HCT116 (cell line): ENCODE data around the gene P2RX7. TPM values are rescaled to one million over a fixed set of nuclear protein-coding genes. Genes with fewer than 3 reads are reported as not detected.

Experiments used
- ATAC-seq: fragments of 200-7000 bp; cut with Tn5 transposase; 2 replicates; pipeline ENCODE4 v1.9.1; 2020; ENCODE audit warnings: mild to moderate bottlenecking, moderate library complexity
- BruUV-seq: library from RNA; stranded (reverse); fragments of 400-500 nt; replicated peaks from 2 replicates; lab custom pipeline; 2021; lab: Mats Ljungman, UMichigan
- CTCF ChIA-PET: fragments of 300-600 bp; sonication (Branson Sonifier 250); formaldehyde crosslinking; loops from one replicate; lab custom pipeline; 2021; ENCODE audit warnings: antibody characterized with exemption; lab: Charles Lee
- POLR2A ChIA-PET: fragments of 300-600, 350-600 bp; sonication (Branson Sonifier 250); formaldehyde crosslinking; loops from one replicate; lab custom pipeline; 2021; ENCODE audit warnings: antibody characterized with exemption; lab: Charles Lee
- RAD21 ChIA-PET, 2 experiments: fragments of 300-600 bp; sonication (Branson Sonifier 250); formaldehyde crosslinking; loops; one replicate each; lab custom pipeline; 2023; ENCODE audit warnings: low total read pairs in 2 of 2; ENCODE audit not compliant: uncharacterized antibody in 2 of 2, unreplicated experiment in 2 of 2, low non-redundant PET in 1 of 2; lab: Charles Lee
- DNase-seq: peaks from one replicate; pipeline ENCODE4 v3.0.0-alpha.2; 2010; ENCODE audit warnings: low read depth, low spot score
- H2AFZ ChIP-seq: fragments of 200-600 bp; shearing (Covaris generic), sonication (generic); 2 replicates; pipeline ENCODE4 v1.6.1; 2017; ENCODE audit warnings: low read depth, mixed run types, mixed read lengths, antibody characterized with exemption, low read length; ENCODE audit not compliant: poor library complexity, severe bottlenecking
- H3K27ac ChIP-seq: 2 replicates; pipeline ENCODE4 v1.5.1; 2012; ENCODE audit warnings: low read depth, low read length
- H3K27me3 ChIP-seq: fragments of 200-600 bp; sonication (generic); 2 replicates; pipeline ENCODE4 v1.6.1; 2016; ENCODE audit warnings: mixed run types, low read length, mixed read lengths; ENCODE audit not compliant: insufficient read depth
- H3K36me3 ChIP-seq, 2 experiments: fragments of 200-500 bp in 1 of 2; fragments of 200-600 bp in 1 of 2; sonication (Bioruptor generic) in 1 of 2; sonication (generic) in 1 of 2; 2 replicates each; pipeline versions ENCODE4 v1.5.1 to v1.6.1; 2014 to 2016; ENCODE audit warnings: low read length in 2 of 2, inconsistent platforms in 1 of 2, mixed read lengths in 1 of 2, mixed run types in 1 of 2; ENCODE audit not compliant: insufficient read depth in 2 of 2, control insufficient read depth in 1 of 2
- H3K4me1 ChIP-seq, 2 experiments: fragments of 200-600 bp in 1 of 2; sonication (generic) in 1 of 2; 2 replicates each; pipeline versions ENCODE4 v1.5.1 to v1.6.1; 2012 to 2017; ENCODE audit warnings: low read length in 2 of 2, inconsistent platforms in 1 of 2, mild to moderate bottlenecking in 1 of 2, mixed read lengths in 1 of 2, mixed run types in 1 of 2, moderate library complexity in 1 of 2; ENCODE audit not compliant: insufficient read depth in 2 of 2, control insufficient read depth in 1 of 2
- H3K4me2 ChIP-seq: fragments of 200-600 bp; sonication (generic); 2 replicates; pipeline ENCODE4 v1.6.1; 2017; ENCODE audit warnings: mixed run types, low read length, mixed read lengths
- H3K4me3 ChIP-seq, 2 experiments: fragments of 200-600 bp in 1 of 2; sonication (generic) in 1 of 2; replicated peaks in 1 of 2; 2 replicates each; pipeline ENCODE4 v1.5.1; 2011 to 2016; ENCODE audit warnings: low read length in 2 of 2, control low read depth in 1 of 2, low read depth in 1 of 2, mild to moderate bottlenecking in 1 of 2, mixed read lengths in 1 of 2, mixed run types in 1 of 2
- H3K79me2 ChIP-seq: fragments of 200-600 bp; sonication (generic); 2 replicates; pipeline ENCODE4 v1.6.1; 2017; ENCODE audit warnings: mild to moderate bottlenecking, mixed run types, low read length, moderate library complexity, mixed read lengths; ENCODE audit not compliant: insufficient read depth
- H3K9ac ChIP-seq: fragments of 200-600 bp; sonication (generic); 2 replicates; pipeline ENCODE4 v1.6.1; 2016; ENCODE audit warnings: low read length, mixed read lengths
- H3K9me2 ChIP-seq: fragments of 200-600 bp; sonication (generic), shearing (Covaris generic); 2 replicates; pipeline ENCODE4 v1.6.1; 2017; ENCODE audit warnings: mixed run types, mild to moderate bottlenecking, moderate library complexity; ENCODE audit not compliant: insufficient read depth
- H3K9me3 ChIP-seq, 2 experiments: fragments of 200-500 bp in 1 of 2; fragments of 200-600 bp in 1 of 2; sonication (Bioruptor generic) in 1 of 2; sonication (generic) in 1 of 2; 2 replicates each; pipeline ENCODE4 v1.6.1; 2014 to 2017; ENCODE audit warnings: low read length in 2 of 2, mixed read lengths in 2 of 2, inconsistent platforms in 1 of 2, low read depth in 1 of 2, mild to moderate bottlenecking in 1 of 2, mixed run types in 1 of 2, moderate library complexity in 1 of 2; ENCODE audit not compliant: control insufficient read depth in 1 of 2, insufficient read depth in 1 of 2
- H4K20me1 ChIP-seq: fragments of 200-600 bp; sonication (generic), shearing (Covaris generic); 2 replicates; pipeline ENCODE4 v1.6.1; 2017; ENCODE audit warnings: mixed run types, mild to moderate bottlenecking, moderate library complexity; ENCODE audit not compliant: insufficient read depth
- CBX3 ChIP-seq: IDR thresholded peaks from 2 replicates; pipeline ENCODE4 v1.6.1; 2012; ENCODE audit warnings: low read depth
- CEBPB ChIP-seq: IDR thresholded peaks from 2 replicates; pipeline ENCODE4 v1.6.1; 2012; ENCODE audit warnings: low read depth
- ELF1 ChIP-seq: IDR thresholded peaks from 2 replicates; pipeline ENCODE4 v1.6.1; 2012; ENCODE audit warnings: low read depth, borderline replicate concordance
- JUND ChIP-seq: IDR thresholded peaks from 2 replicates; pipeline ENCODE4 v1.6.1; 2012
- RAD21 ChIP-seq: IDR thresholded peaks from 2 replicates; pipeline ENCODE4 v1.6.1; 2012; ENCODE audit warnings: low read depth, mild to moderate bottlenecking
- TCF7L2 ChIP-seq: IDR thresholded peaks from 2 replicates; pipeline ENCODE4 v1.7.0; 2011; ENCODE audit warnings: borderline replicate concordance, inconsistent platforms; ENCODE audit not compliant: insufficient read depth, insufficient read length; ENCODE audit errors: extremely low read depth
- ZFX ChIP-seq: fragments of 450-650 bp; IDR thresholded peaks from 2 replicates; pipeline ENCODE4 v1.6.1; 2017
- ZNF274 ChIP-seq: fragments of 200-500 bp; sonication (Bioruptor generic); IDR thresholded peaks from 2 replicates; pipeline ENCODE4 v1.6.1; 2014; ENCODE audit warnings: mild to moderate bottlenecking, low read depth, low read length, inconsistent platforms
- intact Hi-C: fragments of 100-400 bp; cut with micrococcal nuclease; formaldehyde crosslinking; loops from 2 replicates; pipeline ENCODE4 v1.10.0; 2022
- total RNA-seq: library from RNA; stranded (reverse); gene quantifications from one replicate; pipeline ENCODE4 v1.2.1, GENCODE V29; 2021; ENCODE audit not compliant: unreplicated experiment

P2RX7 gene
- total RNA-seq, 1 experiment from 2014 or later: 1.5 TPM

DNA sequence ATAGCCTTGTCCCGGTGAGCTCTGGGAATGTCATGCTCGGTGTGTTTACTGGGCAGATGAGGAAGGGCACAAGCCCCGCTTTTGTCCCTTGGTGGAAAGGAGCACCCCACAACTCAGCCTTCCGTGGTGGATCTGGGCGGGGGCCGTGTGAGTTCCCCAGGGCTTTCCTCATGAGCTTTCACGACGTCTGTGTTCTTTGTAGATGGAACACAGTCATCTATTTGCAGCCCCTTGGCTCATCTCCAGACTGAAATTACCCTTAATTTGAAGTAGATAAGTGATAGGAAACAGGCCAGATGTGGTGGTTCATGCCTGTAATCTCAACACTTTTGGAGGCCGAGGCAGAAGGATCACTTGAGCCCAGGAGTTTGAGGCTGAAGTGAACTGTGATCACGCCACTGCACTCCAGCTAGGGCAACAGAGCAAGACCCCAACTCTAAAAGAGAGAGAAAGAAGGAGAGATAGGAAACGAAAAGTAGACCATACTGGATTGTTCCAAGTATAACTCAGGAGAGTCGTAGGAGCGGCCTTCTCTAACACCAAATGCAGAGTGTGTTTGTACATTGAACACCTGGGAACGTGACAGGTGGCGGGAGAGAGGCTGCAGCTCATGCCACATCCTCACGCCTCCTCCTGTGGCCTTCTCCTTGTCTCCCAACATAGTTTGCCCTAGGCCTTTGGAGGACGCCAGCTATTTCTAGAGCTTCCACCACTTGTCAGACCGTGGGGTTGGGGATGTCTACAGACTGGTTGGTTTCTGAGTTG lies 86.1 kb downstream of the P2RX7 start:
- no TSS peak for BruUV-seq
- no peaks in the 10 kb centered on the region for H3K79me2 ChIP-seq
- DNase-seq (no peak), ATAC-seq (no peak)
- no peaks in the 10 kb centered on the region for H3K9me2 ChIP-seq
- H3K4me1 ChIP-seq: peaks cover 23 to 37% of the 10 kb centered on the region in 2 experiments
- ChIA-PET CTCF (no interaction called here), POLR2A (no interaction called here), RAD21 (no interaction called here)
- TF ChIP-seq ELF1 (no peak), TCF7L2 (no peak), ZFX (no peak), CBX3 (no peak)
- H3K9me3 ChIP-seq: no peaks in the 10 kb centered on the region
- H3K4me3 ChIP-seq: no peak overlapping the region
- no peak overlapping the region for H2AFZ ChIP-seq
- H4K20me1 ChIP-seq: no peaks in the 10 kb centered on the region
- H3K27me3 ChIP-seq: no peaks in the 10 kb centered on the region
- H3K4me2 ChIP-seq: no peak overlapping the region
- no peaks in the 10 kb centered on the region for H3K36me3 ChIP-seq
- no peak overlapping the region for H3K9ac ChIP-seq
- H3K27ac ChIP-seq: no peak overlapping the region
- intact Hi-C loops: loop anchor here (5.0 kb wide), 1 partner anchor 86 kb away; the partner anchor contains the start of gene P2RX7

DNA sequence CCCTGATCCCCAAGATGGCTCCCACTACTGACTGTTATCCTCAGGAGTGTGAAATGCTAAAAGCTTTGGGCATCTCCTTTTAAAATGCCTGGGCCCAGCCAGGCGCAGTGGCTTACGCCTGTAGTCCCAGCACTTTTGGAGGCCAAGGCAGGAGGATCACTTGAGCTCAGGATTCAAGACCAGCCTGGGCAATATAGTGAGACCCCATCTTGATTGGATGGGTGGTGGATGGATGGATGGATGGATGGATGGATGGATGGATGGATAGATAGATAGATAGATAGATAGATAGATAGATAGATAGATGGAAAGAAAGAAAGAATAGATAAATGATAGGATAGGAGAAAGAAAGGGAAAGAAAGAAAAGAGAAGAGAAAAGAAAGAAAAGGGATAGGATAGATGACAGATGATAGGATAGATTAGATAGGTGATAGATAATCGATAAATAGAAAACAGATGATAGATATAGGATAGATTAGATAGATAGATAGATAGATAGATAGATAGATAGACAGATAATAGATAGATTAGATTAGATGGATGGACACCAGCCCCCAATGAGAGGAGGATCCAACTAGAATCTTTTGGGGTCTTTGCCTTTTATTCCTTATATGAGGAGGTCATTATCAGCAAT lies 86.8 kb downstream of the P2RX7 start:
- H4K20me1 ChIP-seq: no peaks in the 10 kb centered on the region
- no peak overlapping the region for H2AFZ ChIP-seq
- TF ChIP-seq ZNF274: no peak
- TF ChIP-seq RAD21: no peak
- TF ChIP-seq JUND: no peak
- no peak for TF ChIP-seq CEBPB
- TF ChIP-seq TCF7L2: no peak
- CTCF ChIA-PET: no interaction called here
- POLR2A ChIA-PET: no interaction called here
- peaks cover 18 to 30% of the 10 kb centered on the region in 2 experiments for H3K4me1 ChIP-seq
- H3K27me3 ChIP-seq: no peaks in the 10 kb centered on the region
- H3K9me3 ChIP-seq: no peaks in the 10 kb centered on the region
- no peak overlapping the region for H3K4me3 ChIP-seq
- no peak overlapping the region for H3K27ac ChIP-seq
- ATAC-seq: no peak
- H3K36me3 ChIP-seq: no peaks in the 10 kb centered on the region
- no peak overlapping the region for H3K9ac ChIP-seq
- H3K4me2 ChIP-seq: no peak overlapping the region
- intact Hi-C loops: loop anchor here (5.0 kb wide), 1 partner anchor 87 kb away; the partner anchor contains the start of gene P2RX7
- H3K9me2 ChIP-seq: no peaks in the 10 kb centered on the region
- RAD21 ChIA-PET: no interaction called here
- no TSS peak for BruUV-seq
- H3K79me2 ChIP-seq: no peaks in the 10 kb centered on the region
- no peak for DNase-seq
